ENCODE measurements around the gene TICRR. TPM values are rescaled to one million over a fixed set of nuclear protein-coding genes. Genes with fewer than 3 reads are reported as not detected.
A peak's percentile ranks its signal among the peaks of the same experiment; 100 is the strongest.

Gene TICRR
- total RNA-seq, 1 experiment from 2014 or later = 20.5 TPM

DNA sequence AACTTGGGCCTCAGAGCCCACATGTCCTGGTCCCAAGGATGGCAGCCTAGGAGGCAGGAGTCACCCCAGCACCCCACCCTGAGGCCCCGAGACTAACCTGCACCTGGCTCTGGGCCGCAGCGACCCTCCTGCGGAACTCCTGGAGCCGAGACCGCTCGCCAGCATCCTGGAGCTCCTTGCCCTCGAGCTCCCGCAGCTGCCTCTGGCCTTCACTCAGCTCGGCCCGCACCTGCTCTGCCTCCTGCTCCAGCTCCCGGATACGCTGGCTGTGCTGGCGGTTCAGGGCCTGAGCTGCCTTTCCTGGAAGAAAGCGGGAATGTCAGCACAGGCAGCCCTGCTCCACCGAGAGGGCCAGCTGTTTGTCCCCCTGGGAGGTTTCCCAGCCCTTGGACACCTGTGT lies 66.8 kb downstream of the TICRR start:
- no peaks in the 10 kb centered on the region for H3K4me1 ChIP-seq (ENCODE audit: control insufficient read depth, insufficient read depth, low read length)
- BruUV-seq (replicated peaks) = no TSS peak
- no peaks in the 10 kb centered on the region for H3K27me3 ChIP-seq (ENCODE audit: control insufficient read depth, insufficient read depth, low read length)
- H3K27ac ChIP-seq (ENCODE audit: low read length) = no peak overlapping the region
- ChIA-PET POLR2A (no interaction called here), CTCF (no interaction called here)
- DNase-seq (ENCODE audit: low read depth, low spot score) = no peak
- in situ Hi-C loops (cut with HindIII; ENCODE audit: low pct_unique_long_range_greater_than_20kb, low sequenced_read_pairs) (no loop called here), intact Hi-C loops (cut with micrococcal nuclease; ENCODE audit: unreplicated experiment) (no loop called here)
- no peak overlapping the region for H3K4me3 ChIP-seq (ENCODE audit: low read depth in 2 of 2, low read length in 2 of 2)
- TF ChIP-seq, protein P1, sequence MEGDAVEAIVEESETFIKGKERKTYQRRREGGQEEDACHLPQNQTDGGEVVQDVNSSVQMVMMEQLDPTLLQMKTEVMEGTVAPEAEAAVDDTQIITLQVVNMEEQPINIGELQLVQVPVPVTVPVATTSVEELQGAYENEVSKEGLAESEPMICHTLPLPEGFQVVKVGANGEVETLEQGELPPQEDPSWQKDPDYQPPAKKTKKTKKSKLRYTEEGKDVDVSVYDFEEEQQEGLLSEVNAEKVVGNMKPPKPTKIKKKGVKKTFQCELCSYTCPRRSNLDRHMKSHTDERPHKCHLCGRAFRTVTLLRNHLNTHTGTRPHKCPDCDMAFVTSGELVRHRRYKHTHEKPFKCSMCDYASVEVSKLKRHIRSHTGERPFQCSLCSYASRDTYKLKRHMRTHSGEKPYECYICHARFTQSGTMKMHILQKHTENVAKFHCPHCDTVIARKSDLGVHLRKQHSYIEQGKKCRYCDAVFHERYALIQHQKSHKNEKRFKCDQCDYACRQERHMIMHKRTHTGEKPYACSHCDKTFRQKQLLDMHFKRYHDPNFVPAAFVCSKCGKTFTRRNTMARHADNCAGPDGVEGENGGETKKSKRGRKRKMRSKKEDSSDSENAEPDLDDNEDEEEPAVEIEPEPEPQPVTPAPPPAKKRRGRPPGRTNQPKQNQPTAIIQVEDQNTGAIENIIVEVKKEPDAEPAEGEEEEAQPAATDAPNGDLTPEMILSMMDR (IDR thresholded peaks at IDR 0.05) = no peak
- TF ChIP-seq POLR2AphosphoS5 (IDR thresholded peaks at IDR 0.05; ENCODE audit: low read depth, low read length) (no peak), SIN3A (IDR thresholded peaks at IDR 0.05; ENCODE audit: borderline replicate concordance, insufficient read depth, low read depth, low read length) (no peak), TCF7L2 (IDR thresholded peaks at IDR 0.05; ENCODE audit: low read depth, low read length) (no peak)
- TF ChIP-seq, protein P2, sequence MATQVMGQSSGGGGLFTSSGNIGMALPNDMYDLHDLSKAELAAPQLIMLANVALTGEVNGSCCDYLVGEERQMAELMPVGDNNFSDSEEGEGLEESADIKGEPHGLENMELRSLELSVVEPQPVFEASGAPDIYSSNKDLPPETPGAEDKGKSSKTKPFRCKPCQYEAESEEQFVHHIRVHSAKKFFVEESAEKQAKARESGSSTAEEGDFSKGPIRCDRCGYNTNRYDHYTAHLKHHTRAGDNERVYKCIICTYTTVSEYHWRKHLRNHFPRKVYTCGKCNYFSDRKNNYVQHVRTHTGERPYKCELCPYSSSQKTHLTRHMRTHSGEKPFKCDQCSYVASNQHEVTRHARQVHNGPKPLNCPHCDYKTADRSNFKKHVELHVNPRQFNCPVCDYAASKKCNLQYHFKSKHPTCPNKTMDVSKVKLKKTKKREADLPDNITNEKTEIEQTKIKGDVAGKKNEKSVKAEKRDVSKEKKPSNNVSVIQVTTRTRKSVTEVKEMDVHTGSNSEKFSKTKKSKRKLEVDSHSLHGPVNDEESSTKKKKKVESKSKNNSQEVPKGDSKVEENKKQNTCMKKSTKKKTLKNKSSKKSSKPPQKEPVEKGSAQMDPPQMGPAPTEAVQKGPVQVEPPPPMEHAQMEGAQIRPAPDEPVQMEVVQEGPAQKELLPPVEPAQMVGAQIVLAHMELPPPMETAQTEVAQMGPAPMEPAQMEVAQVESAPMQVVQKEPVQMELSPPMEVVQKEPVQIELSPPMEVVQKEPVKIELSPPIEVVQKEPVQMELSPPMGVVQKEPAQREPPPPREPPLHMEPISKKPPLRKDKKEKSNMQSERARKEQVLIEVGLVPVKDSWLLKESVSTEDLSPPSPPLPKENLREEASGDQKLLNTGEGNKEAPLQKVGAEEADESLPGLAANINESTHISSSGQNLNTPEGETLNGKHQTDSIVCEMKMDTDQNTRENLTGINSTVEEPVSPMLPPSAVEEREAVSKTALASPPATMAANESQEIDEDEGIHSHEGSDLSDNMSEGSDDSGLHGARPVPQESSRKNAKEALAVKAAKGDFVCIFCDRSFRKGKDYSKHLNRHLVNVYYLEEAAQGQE (IDR thresholded peaks at IDR 0.05; ENCODE audit: insufficient read depth in 1 of 2, low read depth in 2 of 2, low read length in 1 of 2) = no peak
- ATAC-seq = 0 out of 2 replicates have a peak, but pooled peaks have one; percentile 17
- no peaks in the 10 kb centered on the region for H3K9me3 ChIP-seq (ENCODE audit: control insufficient read depth, insufficient read depth, low read depth, low read length)
- H3K36me3 ChIP-seq (ENCODE audit: control insufficient read depth, insufficient read depth, low read length) = no peaks in the 10 kb centered on the region; the same call in 1 of the 2 replicates

DNA sequence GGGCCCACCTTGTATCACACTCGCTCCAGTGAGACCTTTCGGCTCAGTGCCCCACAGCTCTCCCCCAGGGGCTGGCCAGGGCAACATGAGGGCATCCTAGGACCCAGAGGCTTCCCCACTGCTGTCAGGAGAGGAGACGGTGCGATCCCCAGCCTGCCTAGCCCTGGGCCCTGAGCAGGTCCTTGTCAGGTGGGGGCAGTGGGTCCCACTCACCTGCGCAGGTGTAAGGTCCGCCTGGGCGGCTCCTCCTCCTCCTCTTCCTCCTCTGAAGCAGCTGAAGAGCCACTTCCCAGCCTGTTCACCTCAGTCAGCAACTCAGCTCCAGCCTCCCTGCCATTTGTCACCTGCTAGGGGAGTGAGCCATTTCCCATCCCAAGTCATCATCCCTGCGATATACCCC lies 70.4 kb downstream of the TICRR start:
- DNase-seq (ENCODE audit: low read depth, low spot score) (no peak), ATAC-seq (0 out of 2 replicates have a peak, but pooled peaks have one; percentile 12)
- in situ Hi-C loops (cut with HindIII; ENCODE audit: low pct_unique_long_range_greater_than_20kb, low sequenced_read_pairs) (no loop called here), intact Hi-C loops (cut with micrococcal nuclease; ENCODE audit: unreplicated experiment) (no loop called here)
- POLR2A ChIA-PET = no interaction called here
- no TSS peak for BruUV-seq (replicated peaks)
- Histone ChIP-seq H3K36me3 (ENCODE audit: control insufficient read depth, insufficient read depth, low read length) (no peaks in the 10 kb centered on the region; the same call in 1 of the 2 replicates), H3K9me3 (ENCODE audit: control insufficient read depth, insufficient read depth, low read depth, low read length) (no peaks in the 10 kb centered on the region), H3K27ac (ENCODE audit: low read length) (no peak overlapping the region), H3K27me3 (ENCODE audit: control insufficient read depth, insufficient read depth, low read length) (no peaks in the 10 kb centered on the region), H3K4me1 (ENCODE audit: control insufficient read depth, insufficient read depth, low read length) (no peaks in the 10 kb centered on the region), H3K4me3 (ENCODE audit: low read depth in 2 of 2, low read length in 2 of 2) (no peak overlapping the region)
- CTCF ChIA-PET = interaction anchor here (0.6 to 0.9 kb wide), 2 partner anchors 23 to 287 kb away, joined by 3 read pairs; no protein-coding TSS in a partner anchor
- TF ChIP-seq POLR2AphosphoS5 (IDR thresholded peaks at IDR 0.05; ENCODE audit: low read depth, low read length) = no peak
- TF ChIP-seq SIN3A (IDR thresholded peaks at IDR 0.05; ENCODE audit: borderline replicate concordance, insufficient read depth, low read depth, low read length) = no peak
- TF ChIP-seq TCF7L2 (IDR thresholded peaks at IDR 0.05; ENCODE audit: low read depth, low read length) = no peak
- TF ChIP-seq, protein P2 (IDR thresholded peaks at IDR 0.05; ENCODE audit: insufficient read depth in 1 of 2, low read depth in 2 of 2, low read length in 1 of 2) = no peak
- TF ChIP-seq, protein P1 (IDR thresholded peaks at IDR 0.05) = no peak
